H1 (cell line): ENCODE measurements around the gene C16orf54. TPM values are rescaled to one million over a fixed set of nuclear protein-coding genes. Genes with fewer than 3 reads are reported as not detected.

Experiments used
- EZH2 ChIP-seq: fragments of 200-600 bp; sonication (generic); IDR thresholded peaks from 2 replicates; pipeline ENCODE4 v1.7.1; 2012; ENCODE audit warnings: low read depth, mild to moderate bottlenecking, moderate library complexity, low read length, inconsistent platforms; ENCODE audit not compliant: severe bottlenecking
- HDAC2 ChIP-seq, 2 experiments: fragments of 300-600 bp in 1 of 2; sonication (generic) in 1 of 2; IDR thresholded peaks; 2 replicates each; pipeline ENCODE4 v1.6.1; 2011 to 2012; ENCODE audit warnings: low read depth in 2 of 2, low read length in 2 of 2, mild to moderate bottlenecking in 2 of 2, moderate library complexity in 2 of 2, borderline replicate concordance in 1 of 2, inconsistent platforms in 1 of 2
- KDM1A ChIP-seq: fragments of 200-600, 300-600 bp; sonication (generic); IDR thresholded peaks from 2 replicates; pipeline ENCODE4 v1.7.1; 2016; ENCODE audit warnings: mild to moderate bottlenecking, low read length, borderline replicate concordance
- NRF1 ChIP-seq: IDR thresholded peaks from 2 replicates; pipeline ENCODE4 v1.6.1; 2011; ENCODE audit warnings: mild to moderate bottlenecking, low read depth, low read length, improper control_type of control experiment
- POLR2A ChIP-seq, 2 experiments: IDR thresholded peaks; 1 replicate in 1 of 2; 2 replicates in 1 of 2; pipeline ENCODE4 v1.6.1; 2011; ENCODE audit warnings: low read depth in 2 of 2, low read length in 2 of 2, mild to moderate bottlenecking in 2 of 2; ENCODE audit errors: control extremely low read depth in 1 of 2
- SIN3A ChIP-seq, 2 experiments: IDR thresholded peaks in 1 of 2; conservative IDR thresholded peaks in 1 of 2; 2 replicates each; pipeline ENCODE4 v1.6.1; 2011 to 2012; ENCODE audit warnings: low read length in 2 of 2, improper control_type of control experiment in 1 of 2, low read depth in 1 of 2, mild to moderate bottlenecking in 1 of 2
- SIX5 ChIP-seq: IDR thresholded peaks from 2 replicates; pipeline ENCODE4 v1.6.1; 2011; ENCODE audit warnings: mild to moderate bottlenecking, low read depth, low read length
- polyA plus RNA-seq, 7 experiments: library from polyadenylated mRNA; depleted of rRNA in 3 of 7; stranded (reverse) in 5 of 7; unstranded in 2 of 7; fragments of >200 nt in 5 of 7; fragments of 200-250 nt in 2 of 7; gene quantifications; 1 replicate in 5 of 7; 2 replicates in 1 of 7; 4 replicates in 1 of 7; pipeline versions ENCODE4 v1.2.1 to v1.2.3, GENCODE V29; 2011 to 2013; ENCODE audit warnings: missing spikeins in 2 of 7, mixed read lengths in 2 of 7
- total RNA-seq: library from RNA; stranded (reverse); fragmentation: NEBNext Ultra II Directional; extraction: Animal tissue kit (Norgen Biotek cat#: 25700); gene quantifications from 2 replicates; pipeline ENCODE4 v1.2.1, GENCODE V29; 2021
- TF ChIP-seq, protein P1 (sequence below): IDR thresholded peaks from 2 replicates; pipeline ENCODE4 v1.6.1; 2012; ENCODE audit warnings: low read length, inconsistent platforms

Gene C16orf54
- total and polyA plus RNA-seq, 2 of the 8 experiments (the other 6 are each of a cell fraction or from before 2014, with no cell fraction given), result not detected

DNA sequence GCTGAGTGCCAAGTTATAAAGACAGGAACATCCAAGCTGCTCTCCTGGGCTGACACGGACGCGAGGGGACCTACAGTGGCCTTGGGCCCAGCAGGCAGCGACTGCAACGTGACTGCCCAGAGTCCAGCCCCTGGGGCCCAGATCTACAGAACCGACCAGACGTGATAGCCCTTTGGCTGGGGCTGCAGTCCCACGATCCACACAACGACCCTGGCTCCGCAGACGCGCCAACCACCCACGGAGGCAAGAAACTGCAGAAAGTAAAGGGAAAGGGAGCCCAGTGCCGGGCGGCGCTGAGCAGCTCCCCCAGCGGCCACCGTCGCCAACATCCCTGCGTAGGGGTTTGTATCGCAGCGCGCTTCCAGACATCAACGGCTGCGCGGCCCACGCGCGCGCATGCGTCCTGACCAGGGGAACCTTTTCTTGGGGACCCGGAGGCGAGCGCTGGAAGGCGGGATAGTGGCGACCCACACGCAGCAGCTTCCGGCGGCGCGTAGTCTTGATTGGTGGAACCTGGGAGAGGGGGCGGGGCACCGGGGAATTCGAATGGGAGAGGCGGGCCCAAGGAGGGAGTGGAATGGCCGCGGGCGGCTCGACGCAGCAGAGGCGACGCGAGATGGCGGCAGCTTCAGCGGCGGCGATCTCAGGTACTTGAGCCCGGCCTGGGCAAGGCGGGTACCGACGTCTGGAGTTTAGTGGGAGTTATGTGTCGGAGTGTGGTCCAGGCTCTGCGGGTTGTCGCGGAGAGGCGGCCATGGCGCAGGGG lies 44.6 kb upstream of the C16orf54 start, which contains the start of gene KIF22 (continued):
- no peak for TF ChIP-seq EZH2
- peak in 1 of 2 experiments; percentile 85; a peak in 1 of 4 replicates for TF ChIP-seq HDAC2 (IDR thresholded peaks at IDR 0.05; ENCODE audit: borderline replicate concordance in 1 of 2, low read depth in 2 of 2, low read length in 2 of 2)
- TF ChIP-seq SIN3A (conservative IDR thresholded peaks at IDR 0.05 in 1 of 2, IDR thresholded peaks at IDR 0.05 in 1 of 2; ENCODE audit: low read depth in 1 of 2, low read length in 2 of 2), result peak; percentile 38 to 67; a peak in 1 of 4 replicates
- TF ChIP-seq KDM1A, result peak; percentile 32; the same call in 1 of the 2 replicates
- TF ChIP-seq NRF1, result peak; percentile 90
- peak; percentile 15; the same call in 1 of the 2 replicates for TF ChIP-seq SIX5
- TF ChIP-seq POLR2A (IDR thresholded peaks at IDR 0.05; ENCODE audit: control extremely low read depth in 1 of 2, low read depth in 2 of 2, low read length in 2 of 2), result peak; percentile 65 to 88
- TF ChIP-seq, protein P1, sequence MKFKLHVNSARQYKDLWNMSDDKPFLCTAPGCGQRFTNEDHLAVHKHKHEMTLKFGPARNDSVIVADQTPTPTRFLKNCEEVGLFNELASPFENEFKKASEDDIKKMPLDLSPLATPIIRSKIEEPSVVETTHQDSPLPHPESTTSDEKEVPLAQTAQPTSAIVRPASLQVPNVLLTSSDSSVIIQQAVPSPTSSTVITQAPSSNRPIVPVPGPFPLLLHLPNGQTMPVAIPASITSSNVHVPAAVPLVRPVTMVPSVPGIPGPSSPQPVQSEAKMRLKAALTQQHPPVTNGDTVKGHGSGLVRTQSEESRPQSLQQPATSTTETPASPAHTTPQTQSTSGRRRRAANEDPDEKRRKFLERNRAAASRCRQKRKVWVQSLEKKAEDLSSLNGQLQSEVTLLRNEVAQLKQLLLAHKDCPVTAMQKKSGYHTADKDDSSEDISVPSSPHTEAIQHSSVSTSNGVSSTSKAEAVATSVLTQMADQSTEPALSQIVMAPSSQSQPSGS, result 0 out of 2 replicates have a peak, but pooled peaks have one; percentile 40
